ACC112 (cell line): ENCODE results near the gene ZSCAN21.

Experiments used
- H2AFZ ChIP-seq: fragments of 200-600 bp; sonication (generic); one replicate; pipeline ENCODE4 v1.6.0; 2017; ENCODE audit warnings: antibody characterized with exemption, low read length; ENCODE audit not compliant: unreplicated experiment
- H3K27ac ChIP-seq: fragments of 200-600 bp; sonication (generic); 2 replicates; pipeline ENCODE4 v1.5.1; 2014; ENCODE audit warnings: low read depth, mild to moderate bottlenecking, antibody characterized with exemption, low read length, moderate library complexity
- H3K27me3 ChIP-seq: fragments of 200-600 bp; sonication (generic); 2 replicates; pipeline ENCODE4 v1.6.1; 2014; ENCODE audit warnings: mild to moderate bottlenecking, antibody characterized with exemption, low read length, moderate library complexity, mixed read lengths; ENCODE audit not compliant: insufficient read depth
- H3K36me3 ChIP-seq: fragments of 200-600 bp; sonication (generic); 2 replicates; pipeline ENCODE4 v1.6.1; 2016; ENCODE audit warnings: mild to moderate bottlenecking, antibody characterized with exemption, low read length, moderate library complexity, mixed read lengths; ENCODE audit not compliant: insufficient read depth
- H3K4me1 ChIP-seq: fragments of 200-600 bp; sonication (generic); one replicate; pipeline ENCODE4 v1.6.1; 2016; ENCODE audit warnings: low read length, mixed read lengths; ENCODE audit not compliant: insufficient read depth, unreplicated experiment, control insufficient read depth
- H3K4me3 ChIP-seq: fragments of 200-600 bp; sonication (generic); 2 replicates; pipeline ENCODE4 v1.5.1; 2014; ENCODE audit warnings: mild to moderate bottlenecking, low read depth, low read length
- H3K79me2 ChIP-seq: fragments of 200-600 bp; sonication (generic); one replicate; pipeline ENCODE4 v1.6.0; 2016; ENCODE audit warnings: low read length; ENCODE audit not compliant: control insufficient read depth, unreplicated experiment, insufficient read depth

ZSCAN21 gene

GRCh38 chr7:100029596-100029995 is 20.0 kb upstream of the ZSCAN21 start:
- Histone ChIP-seq H3K4me1 (peaks cover 10% of the 10 kb centered on the region), H3K79me2 (no peaks in the 10 kb centered on the region)

GRCh38 chr7:100033526-100033925 is 16.0 kb upstream of the ZSCAN21 start:
- peaks cover 63% of the 10 kb centered on the region for H3K36me3 ChIP-seq
- no peak overlapping the region for H2AFZ ChIP-seq
- no peaks in the 10 kb centered on the region for H3K27me3 ChIP-seq

More at GRCh38 chr7:100029596-100029995, 20.0 kb upstream of the ZSCAN21 start:
- Histone ChIP-seq H2AFZ (no peak overlapping the region), H3K27ac (no peak overlapping the region), H3K4me3 (no peak overlapping the region), H3K27me3 (no peaks in the 10 kb centered on the region), H3K36me3 (peaks cover 62% of the 10 kb centered on the region)

GRCh38 chr7:100034871-100035510 is 14.6 kb upstream of the ZSCAN21 start:
- Histone ChIP-seq H3K27ac (peak overlapping the region; percentile 96), H3K79me2 (peaks cover 9% of the 10 kb centered on the region), H3K27me3 (no peaks in the 10 kb centered on the region), H3K4me1 (peaks cover 30% of the 10 kb centered on the region), H3K4me3 (peak overlapping the region; percentile 61; the same call in 1 of the 2 replicates), H2AFZ (no peak overlapping the region), H3K36me3 (peaks cover 61% of the 10 kb centered on the region)

More at GRCh38 chr7:100033526-100033925, 16.0 kb upstream of the ZSCAN21 start:
- Histone ChIP-seq H3K4me3 (no peak overlapping the region), H3K4me1 (peaks cover 30% of the 10 kb centered on the region), H3K27ac (peak overlapping the region; percentile 96; the same call in 1 of the 2 replicates), H3K79me2 (peaks cover 9% of the 10 kb centered on the region)

- Histone ChIP-seq H3K27me3 (no peaks in the 10 kb centered on the region), H3K27ac (peak overlapping the region; percentile 96), H3K4me1 (peaks cover 31% of the 10 kb centered on the region), H3K4me3 (peak overlapping the region; percentile 61; the same call in 1 of the 2 replicates), H3K79me2 (peaks cover 9% of the 10 kb centered on the region), H2AFZ (no peak overlapping the region), H3K36me3 (peaks cover 52% of the 10 kb centered on the region)
Measured at GRCh38 chr7:100035876-100036275, 13.7 kb upstream of the ZSCAN21 start.

- Histone ChIP-seq H3K79me2 (peaks cover 9% of the 10 kb centered on the region), H3K27me3 (no peaks in the 10 kb centered on the region), H3K27ac (no peak overlapping the region), H2AFZ (no peak overlapping the region), H3K4me3 (no peak overlapping the region), H3K4me1 (peaks cover 39% of the 10 kb centered on the region), H3K36me3 (peaks cover 32% of the 10 kb centered on the region)
Measured at GRCh38 chr7:100038326-100038725, 11.2 kb upstream of the ZSCAN21 start.

- H3K4me3 ChIP-seq, result no peak overlapping the region
- no peak overlapping the region for H2AFZ ChIP-seq
- no peaks in the 10 kb centered on the region for H3K27me3 ChIP-seq
- H3K27ac ChIP-seq, result peak overlapping the region; percentile 82; the same call in 1 of the 2 replicates
- peaks cover 16% of the 10 kb centered on the region for H3K36me3 ChIP-seq
- H3K79me2 ChIP-seq, result peaks cover 8% of the 10 kb centered on the region
- H3K4me1 ChIP-seq, result peaks cover 25% of the 10 kb centered on the region
Measured at GRCh38 chr7:100040575-100040974, 9.0 kb upstream of the ZSCAN21 start.

- Histone ChIP-seq H3K4me3 (no peak overlapping the region), H3K4me1 (peaks cover 9% of the 10 kb centered on the region), H3K27ac (no peak overlapping the region), H3K27me3 (no peaks in the 10 kb centered on the region), H2AFZ (no peak overlapping the region), H3K36me3 (no peaks in the 10 kb centered on the region), H3K79me2 (no peaks in the 10 kb centered on the region)
Measured at GRCh38 chr7:100044718-100045117, 4.9 kb upstream of the ZSCAN21 start.

GRCh38 chr7:100048680-100049079 is 894 bp upstream of the ZSCAN21 start:
- H3K27me3 ChIP-seq, result no peaks in the 10 kb centered on the region
- H2AFZ ChIP-seq, result peak overlapping the region; percentile 96
- H3K4me1 ChIP-seq, result peaks cover 6% of the 10 kb centered on the region
- no peaks in the 10 kb centered on the region for H3K36me3 ChIP-seq
- peaks cover 9% of the 10 kb centered on the region for H3K79me2 ChIP-seq
- no peak overlapping the region for H3K27ac ChIP-seq
- H3K4me3 ChIP-seq, result no peak overlapping the region

GRCh38 chr7:100051611-100052010 is 2.0 kb downstream of the ZSCAN21 start:
- Histone ChIP-seq H3K79me2 (peaks cover 13% of the 10 kb centered on the region), H3K4me3 (no peak overlapping the region), H2AFZ (no peak overlapping the region), H3K4me1 (peaks cover 6% of the 10 kb centered on the region), H3K27me3 (no peaks in the 10 kb centered on the region), H3K36me3 (no peaks in the 10 kb centered on the region), H3K27ac (no peak overlapping the region)

- Histone ChIP-seq H3K4me1 (peaks cover 6% of the 10 kb centered on the region), H3K4me3 (no peak overlapping the region), H2AFZ (no peak overlapping the region), H3K27ac (no peak overlapping the region), H3K27me3 (no peaks in the 10 kb centered on the region), H3K36me3 (peaks cover 11% of the 10 kb centered on the region; the same call in 1 of the 2 replicates), H3K79me2 (peaks cover 13% of the 10 kb centered on the region)
Measured at GRCh38 chr7:100053215-100053614, 3.6 kb downstream of the ZSCAN21 start.

- H3K27ac ChIP-seq, result no peak overlapping the region
- H2AFZ ChIP-seq, result no peak overlapping the region
- H3K27me3 ChIP-seq, result no peaks in the 10 kb centered on the region
- peaks cover 6% of the 10 kb centered on the region for H3K79me2 ChIP-seq
- no peak overlapping the region for H3K4me3 ChIP-seq
- H3K36me3 ChIP-seq, result peaks cover 34% of the 10 kb centered on the region
- H3K4me1 ChIP-seq, result no peaks in the 10 kb centered on the region
Measured at GRCh38 chr7:100057006-100057405, 7.4 kb downstream of the ZSCAN21 start.
